ENCODE measurements around the gene PEX5L. TPM values are rescaled to one million over a fixed set of nuclear protein-coding genes. Genes with fewer than 3 reads are reported as not detected.

The PEX5L gene
- total and polyA plus RNA-seq, 10 of the 15 experiments (the other 5 are each of a cell fraction or from before 2014, with no cell fraction given), result 0.11 to 17.0 (median 0.50) TPM

- Histone ChIP-seq H3K4me1 (ENCODE audit: control insufficient read depth, insufficient read depth, low read length) (no peaks in the 10 kb centered on the region), H2AFZ (ENCODE audit: control insufficient read depth, low read depth, low read length) (peak overlapping the region; percentile 46), H3K9ac (ENCODE audit: control insufficient read depth, insufficient read depth, low read length) (no peak overlapping the region), H3K36me3 (ENCODE audit: control insufficient read depth in 2 of 2, insufficient read depth in 2 of 2, low read length in 1 of 2) (no peaks in the 10 kb centered on the region), H3K4me3 (no peak overlapping the region), H3K9me3 (replicated peaks; ENCODE audit: control insufficient read depth, insufficient read depth, low read length) (no peaks in the 10 kb centered on the region), H3K27ac (ENCODE audit: control insufficient read depth, insufficient read depth) (no peak overlapping the region), H3K27me3 (replicated peaks in 1 of 2; ENCODE audit: control insufficient read depth in 2 of 2, insufficient read depth in 2 of 2, low read length in 1 of 2) (no peaks in the 10 kb centered on the region), H3K79me2 (ENCODE audit: control insufficient read depth, insufficient read depth, low read length) (no peaks in the 10 kb centered on the region), H3K4me2 (ENCODE audit: control insufficient read depth, insufficient read depth) (no peak overlapping the region), H4K20me1 (ENCODE audit: control insufficient read depth, insufficient read depth) (no peaks in the 10 kb centered on the region)
- ChIA-PET SMC1A (ENCODE audit: uncharacterized antibody, unreplicated experiment) (interaction anchor here (4.4 kb wide), 1 partner anchor 11 kb away, joined by 29 read pairs; no protein-coding TSS in a partner anchor), POLR2A (no interaction called here), RAD21 (ENCODE audit: unreplicated experiment) (interaction anchor here (3.6 kb wide), 1 partner anchor 11 kb away, joined by 18 read pairs; no protein-coding TSS in a partner anchor), CTCF (interaction anchor here (0.6 to 1.1 kb wide), 2 partner anchors 11 to 452 kb away, joined by 3 read pairs; no protein-coding TSS in a partner anchor)
- 45% methylated on average over 4 of the region's 4 CpGs for WGBS (ENCODE audit: insufficient coverage, insufficient replicate concordance, low lambda C conversion rate, missing lambda C conversion rate)
- FAIRE-seq (no peak), ATAC-seq (peak; percentile 44; the same call in 2 of the 3 replicates), DNase-seq (ENCODE audit: low read depth, low spot score) (no peak)
- no TSS peak for BruUV-seq (replicated peaks)
- in situ Hi-C loops (cut with MboI), result no loop called here
- intact Hi-C loops (cut with micrococcal nuclease; ENCODE audit: unreplicated experiment), result no loop called here
- no peak for TF ChIP-seq ZNF384 (IDR thresholded peaks at IDR 0.05; ENCODE audit: borderline replicate concordance, low read depth, low read length)
- no peak for TF ChIP-seq ZNF24 (IDR thresholded peaks at IDR 0.05)
- TF ChIP-seq PAX8 (IDR thresholded peaks at IDR 0.05), result no peak
- no peak for TF ChIP-seq FOS (IDR thresholded peaks at IDR 0.05; ENCODE audit: borderline replicate concordance, extremely low read depth, insufficient read length)
- no peak for TF ChIP-seq MTA3 (IDR thresholded peaks at IDR 0.05; ENCODE audit: borderline replicate concordance, low read length)
- TF ChIP-seq FOXM1 (IDR thresholded peaks at IDR 0.05; ENCODE audit: low read depth, low read length), result no peak
- no peak for TF ChIP-seq TBL1XR1 (IDR thresholded peaks at IDR 0.05; ENCODE audit: low read depth, low read length)
- TF ChIP-seq CTCF (IDR thresholded peaks at IDR 0.05 in 2 of 3, conservative IDR thresholded peaks at IDR 0.05 in 1 of 3; ENCODE audit: control insufficient read depth in 2 of 3, extremely low read depth in 1 of 3, insufficient read depth in 1 of 3, low read depth in 3 of 3, low read length in 3 of 3), result no peak
- TF ChIP-seq CEBPZ (IDR thresholded peaks at IDR 0.05; ENCODE audit: low read depth, low read length), result no peak
- no peak for TF ChIP-seq MXI1 (IDR thresholded peaks at IDR 0.05; ENCODE audit: low read depth, low read length)
- no peak for TF ChIP-seq SUZ12 (IDR thresholded peaks at IDR 0.05; ENCODE audit: unreplicated experiment)
- no peak for TF ChIP-seq LARP7 (IDR thresholded peaks at IDR 0.05)
- no peak for TF ChIP-seq CEBPB (IDR thresholded peaks at IDR 0.05; ENCODE audit: borderline replicate concordance in 1 of 2, low read depth in 2 of 2, low read length in 2 of 2)
- TF ChIP-seq PML (IDR thresholded peaks at IDR 0.05; ENCODE audit: low read length), result no peak
- no peak for TF ChIP-seq BCL3 (IDR thresholded peaks at IDR 0.05; ENCODE audit: borderline replicate concordance, insufficient read depth, low read depth, low read length, poor library complexity, severe bottlenecking)
- no peak for TF ChIP-seq TCF12 (IDR thresholded peaks at IDR 0.05; ENCODE audit: low read depth, low read length)
- no peak for TF ChIP-seq BACH1 (IDR thresholded peaks at IDR 0.05; ENCODE audit: borderline replicate concordance)
- no peak for TF ChIP-seq HDGF (IDR thresholded peaks at IDR 0.05)
Measured at GRCh38 chr3:179871782-179872181, 165.0 kb downstream of the PEX5L start.
